ENCODE results near the gene CNTN2. TPM values are rescaled to one million over a fixed set of nuclear protein-coding genes. Genes with fewer than 3 reads are reported as not detected.

CNTN2 gene
- polyA plus RNA-seq, 1 donor from 2014 or later = 3.2 TPM

DNA sequence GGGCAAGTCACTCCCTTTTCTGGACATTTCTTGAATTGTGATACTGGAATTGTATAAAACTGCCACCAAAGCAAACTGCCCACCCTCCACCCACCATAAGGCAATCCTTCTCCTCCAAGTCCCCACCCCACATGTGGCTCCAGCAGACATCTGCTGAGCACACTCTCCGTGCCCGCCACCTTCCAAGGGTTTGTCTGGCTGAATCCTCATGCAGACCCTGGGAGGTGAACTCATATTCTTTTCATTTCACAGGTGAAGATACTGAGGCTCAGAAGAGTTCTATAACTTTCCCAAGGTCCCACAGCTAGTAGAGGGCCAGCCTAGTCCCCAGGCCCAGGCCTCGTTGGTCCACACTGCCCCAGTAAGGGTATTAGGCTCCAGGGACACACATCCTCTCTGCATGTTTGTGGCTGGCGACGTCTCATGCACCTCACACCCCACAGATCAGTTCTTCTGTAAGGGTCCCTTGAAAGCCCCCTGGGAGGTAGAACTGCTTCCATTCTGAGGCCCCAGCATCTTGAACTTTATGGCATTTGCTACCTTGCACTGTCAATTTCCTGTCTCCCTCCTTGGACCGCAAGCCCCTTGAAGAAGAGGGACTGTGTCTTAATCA lies 14.1 kb downstream of the CNTN2 start:
- Histone ChIP-seq H3F3A (ENCODE audit: insufficient read depth, low read length, poor library complexity, severe bottlenecking) (no peaks in the 10 kb centered on the region), H4K20me1 (ENCODE audit: insufficient read depth) (no peaks in the 10 kb centered on the region), H3K27me3 (ENCODE audit: insufficient read depth, low read depth, low read length) (no peaks in the 10 kb centered on the region), H3K79me2 (replicated peaks; ENCODE audit: insufficient read depth, low read length) (no peaks in the 10 kb centered on the region), H3K9me2 (ENCODE audit: insufficient read depth, low read length) (no peaks in the 10 kb centered on the region), H3K4me3 (ENCODE audit: low read length) (no peak overlapping the region), H3K36me3 (ENCODE audit: insufficient read depth, low read length) (no peaks in the 10 kb centered on the region), H3K9me3 (ENCODE audit: low read length) (no peaks in the 10 kb centered on the region), H3K9ac (ENCODE audit: low read length) (no peak overlapping the region), H3K4me2 (ENCODE audit: low read length) (no peak overlapping the region), H3K27ac (ENCODE audit: low read length) (no peak overlapping the region), H2AFZ (ENCODE audit: low read depth, low read length) (no peak overlapping the region)
- TF ChIP-seq, protein P1, sequence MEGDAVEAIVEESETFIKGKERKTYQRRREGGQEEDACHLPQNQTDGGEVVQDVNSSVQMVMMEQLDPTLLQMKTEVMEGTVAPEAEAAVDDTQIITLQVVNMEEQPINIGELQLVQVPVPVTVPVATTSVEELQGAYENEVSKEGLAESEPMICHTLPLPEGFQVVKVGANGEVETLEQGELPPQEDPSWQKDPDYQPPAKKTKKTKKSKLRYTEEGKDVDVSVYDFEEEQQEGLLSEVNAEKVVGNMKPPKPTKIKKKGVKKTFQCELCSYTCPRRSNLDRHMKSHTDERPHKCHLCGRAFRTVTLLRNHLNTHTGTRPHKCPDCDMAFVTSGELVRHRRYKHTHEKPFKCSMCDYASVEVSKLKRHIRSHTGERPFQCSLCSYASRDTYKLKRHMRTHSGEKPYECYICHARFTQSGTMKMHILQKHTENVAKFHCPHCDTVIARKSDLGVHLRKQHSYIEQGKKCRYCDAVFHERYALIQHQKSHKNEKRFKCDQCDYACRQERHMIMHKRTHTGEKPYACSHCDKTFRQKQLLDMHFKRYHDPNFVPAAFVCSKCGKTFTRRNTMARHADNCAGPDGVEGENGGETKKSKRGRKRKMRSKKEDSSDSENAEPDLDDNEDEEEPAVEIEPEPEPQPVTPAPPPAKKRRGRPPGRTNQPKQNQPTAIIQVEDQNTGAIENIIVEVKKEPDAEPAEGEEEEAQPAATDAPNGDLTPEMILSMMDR (IDR thresholded peaks at IDR 0.05; ENCODE audit: poor library complexity, severe bottlenecking) = no peak
- TF ChIP-seq, protein P2, sequence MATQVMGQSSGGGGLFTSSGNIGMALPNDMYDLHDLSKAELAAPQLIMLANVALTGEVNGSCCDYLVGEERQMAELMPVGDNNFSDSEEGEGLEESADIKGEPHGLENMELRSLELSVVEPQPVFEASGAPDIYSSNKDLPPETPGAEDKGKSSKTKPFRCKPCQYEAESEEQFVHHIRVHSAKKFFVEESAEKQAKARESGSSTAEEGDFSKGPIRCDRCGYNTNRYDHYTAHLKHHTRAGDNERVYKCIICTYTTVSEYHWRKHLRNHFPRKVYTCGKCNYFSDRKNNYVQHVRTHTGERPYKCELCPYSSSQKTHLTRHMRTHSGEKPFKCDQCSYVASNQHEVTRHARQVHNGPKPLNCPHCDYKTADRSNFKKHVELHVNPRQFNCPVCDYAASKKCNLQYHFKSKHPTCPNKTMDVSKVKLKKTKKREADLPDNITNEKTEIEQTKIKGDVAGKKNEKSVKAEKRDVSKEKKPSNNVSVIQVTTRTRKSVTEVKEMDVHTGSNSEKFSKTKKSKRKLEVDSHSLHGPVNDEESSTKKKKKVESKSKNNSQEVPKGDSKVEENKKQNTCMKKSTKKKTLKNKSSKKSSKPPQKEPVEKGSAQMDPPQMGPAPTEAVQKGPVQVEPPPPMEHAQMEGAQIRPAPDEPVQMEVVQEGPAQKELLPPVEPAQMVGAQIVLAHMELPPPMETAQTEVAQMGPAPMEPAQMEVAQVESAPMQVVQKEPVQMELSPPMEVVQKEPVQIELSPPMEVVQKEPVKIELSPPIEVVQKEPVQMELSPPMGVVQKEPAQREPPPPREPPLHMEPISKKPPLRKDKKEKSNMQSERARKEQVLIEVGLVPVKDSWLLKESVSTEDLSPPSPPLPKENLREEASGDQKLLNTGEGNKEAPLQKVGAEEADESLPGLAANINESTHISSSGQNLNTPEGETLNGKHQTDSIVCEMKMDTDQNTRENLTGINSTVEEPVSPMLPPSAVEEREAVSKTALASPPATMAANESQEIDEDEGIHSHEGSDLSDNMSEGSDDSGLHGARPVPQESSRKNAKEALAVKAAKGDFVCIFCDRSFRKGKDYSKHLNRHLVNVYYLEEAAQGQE (IDR thresholded peaks at IDR 0.05; ENCODE audit: borderline replicate concordance) = no peak
- TF ChIP-seq TAF1 (IDR thresholded peaks at IDR 0.05; ENCODE audit: low read depth) (no peak), RAD21 (conservative IDR thresholded peaks at IDR 0.05) (no peak), POLR2AphosphoS5 (IDR thresholded peaks at IDR 0.05) (no peak)

DNA sequence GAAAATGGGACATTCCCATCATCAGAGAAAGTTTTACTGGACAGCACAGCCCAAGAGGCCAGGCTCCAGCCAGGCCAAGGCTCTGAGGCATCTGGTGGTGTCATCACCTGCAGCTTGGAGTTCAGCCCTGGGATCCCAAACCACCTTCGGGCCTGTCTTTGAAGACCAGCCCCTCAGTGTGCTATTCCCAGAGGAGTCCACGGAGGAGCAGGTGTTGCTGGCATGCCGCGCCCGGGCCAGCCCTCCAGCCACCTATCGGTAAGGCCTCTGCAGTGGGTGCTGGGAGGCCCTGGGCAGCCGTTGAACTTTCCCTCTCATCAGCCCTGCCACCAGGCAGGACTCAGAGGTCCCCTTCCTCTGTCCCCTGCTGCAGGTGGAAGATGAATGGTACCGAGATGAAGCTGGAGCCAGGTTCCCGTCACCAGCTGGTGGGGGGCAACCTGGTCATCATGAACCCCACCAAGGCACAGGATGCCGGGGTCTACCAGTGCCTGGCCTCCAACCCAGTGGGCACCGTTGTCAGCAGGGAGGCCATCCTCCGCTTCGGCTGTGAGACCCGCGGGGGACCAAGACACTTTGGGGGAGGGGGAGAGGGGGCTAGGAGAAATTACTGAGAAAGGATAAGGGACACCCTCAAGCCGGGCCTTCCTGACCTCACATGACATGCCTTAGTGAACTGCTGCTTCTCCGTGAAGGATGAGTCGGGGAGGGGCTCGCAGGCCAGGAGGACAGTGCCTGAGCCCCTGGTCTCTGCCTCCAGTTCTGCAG lies 15.0 kb downstream of the CNTN2 start:
- Histone ChIP-seq H3K79me2 (replicated peaks; ENCODE audit: insufficient read depth, low read length) (no peaks in the 10 kb centered on the region), H3K4me3 (ENCODE audit: low read length) (no peak overlapping the region), H3K9me2 (ENCODE audit: insufficient read depth, low read length) (no peaks in the 10 kb centered on the region), H3K4me2 (ENCODE audit: low read length) (no peak overlapping the region), H3K9ac (ENCODE audit: low read length) (no peak overlapping the region), H3F3A (ENCODE audit: insufficient read depth, low read length, poor library complexity, severe bottlenecking) (no peaks in the 10 kb centered on the region), H3K27me3 (ENCODE audit: insufficient read depth, low read depth, low read length) (no peaks in the 10 kb centered on the region), H3K27ac (ENCODE audit: low read length) (no peak overlapping the region), H2AFZ (ENCODE audit: low read depth, low read length) (no peak overlapping the region), H4K20me1 (ENCODE audit: insufficient read depth) (no peaks in the 10 kb centered on the region), H3K9me3 (ENCODE audit: low read length) (no peaks in the 10 kb centered on the region), H3K36me3 (ENCODE audit: insufficient read depth, low read length) (no peaks in the 10 kb centered on the region)
- TF ChIP-seq POLR2AphosphoS5 (IDR thresholded peaks at IDR 0.05) (no peak), RAD21 (conservative IDR thresholded peaks at IDR 0.05) (no peak), SMC3 (conservative IDR thresholded peaks at IDR 0.05; ENCODE audit: poor library complexity) (no peak)

DNA sequence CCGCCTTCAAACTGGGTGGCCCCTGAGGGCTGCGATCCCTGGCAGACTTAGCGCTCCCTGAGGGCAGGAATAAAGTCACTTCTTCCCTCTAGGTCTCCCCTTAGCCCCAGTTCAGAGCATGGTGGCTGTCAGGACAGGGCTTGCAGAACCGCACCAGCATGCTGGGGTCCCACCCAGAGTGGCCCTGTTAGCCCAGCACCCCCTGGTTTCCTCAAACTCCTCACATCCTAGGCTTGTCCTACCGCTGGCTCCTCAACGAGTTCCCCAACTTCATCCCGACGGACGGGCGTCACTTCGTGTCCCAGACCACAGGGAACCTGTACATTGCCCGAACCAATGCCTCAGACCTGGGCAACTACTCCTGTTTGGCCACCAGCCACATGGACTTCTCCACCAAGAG lies 15.8 kb downstream of the CNTN2 start:
- H3K36me3 ChIP-seq (ENCODE audit: insufficient read depth, low read length) = no peaks in the 10 kb centered on the region
- H3F3A ChIP-seq (ENCODE audit: insufficient read depth, low read length, poor library complexity, severe bottlenecking) = no peaks in the 10 kb centered on the region
- TF ChIP-seq, protein P1 (IDR thresholded peaks at IDR 0.05; ENCODE audit: poor library complexity, severe bottlenecking) = no peak
- TF ChIP-seq, protein P2 (IDR thresholded peaks at IDR 0.05; ENCODE audit: borderline replicate concordance) = no peak
- TF ChIP-seq MXI1 (conservative IDR thresholded peaks at IDR 0.05; ENCODE audit: poor library complexity, severe bottlenecking) = no peak

More for the DNA sequence above, 15.8 kb downstream of the CNTN2 start:
- Histone ChIP-seq H3K4me3 (ENCODE audit: low read length) (no peak overlapping the region), H3K9ac (ENCODE audit: low read length) (no peak overlapping the region), H3K27ac (ENCODE audit: low read length) (no peak overlapping the region), H3K9me3 (ENCODE audit: low read length) (no peaks in the 10 kb centered on the region), H3K9me2 (ENCODE audit: insufficient read depth, low read length) (no peaks in the 10 kb centered on the region), H3K79me2 (replicated peaks; ENCODE audit: insufficient read depth, low read length) (no peaks in the 10 kb centered on the region), H3K27me3 (ENCODE audit: insufficient read depth, low read depth, low read length) (no peaks in the 10 kb centered on the region), H2AFZ (ENCODE audit: low read depth, low read length) (no peak overlapping the region), H3K4me2 (ENCODE audit: low read length) (no peak overlapping the region), H4K20me1 (ENCODE audit: insufficient read depth) (no peaks in the 10 kb centered on the region)

Measured in neural cell (in vitro differentiated cells).